ENCODE measurements around the gene VAC14. TPM values are rescaled to one million over a fixed set of nuclear protein-coding genes. Genes with fewer than 3 reads are reported as not detected.

Gene VAC14
- total RNA-seq, 1 donor from 2014 or later, result 52.2 TPM

GRCh38 chr16:70708366-70709246 is 92.4 kb downstream of the VAC14 start:
- Histone ChIP-seq H3K36me3 (no peaks in the 10 kb centered on the region), H3K4me1 (peaks cover 26% of the 10 kb centered on the region), H3K27ac (peak overlapping the region; percentile 58), H3K4me3 (no peak overlapping the region), H3K9me3 (no peaks in the 10 kb centered on the region), H3K27me3 (no peaks in the 10 kb centered on the region)
- DNase-seq, result no peak
- no peak for TF ChIP-seq CTCF (IDR thresholded peaks at IDR 0.05)
- ATAC-seq, result no peak
- intact Hi-C loops (cut with DNase I), result no loop called here

- intact Hi-C loops (cut with DNase I), result no loop called here
- peaks cover 42% of the 10 kb centered on the region for H3K4me1 ChIP-seq
- DNase-seq (no peak), ATAC-seq (no peak)
- TF ChIP-seq CTCF (IDR thresholded peaks at IDR 0.05), result no peak
- H3K4me3 ChIP-seq, result no peak overlapping the region
- H3K36me3 ChIP-seq, result no peaks in the 10 kb centered on the region
- H3K27ac ChIP-seq, result peak overlapping the region; percentile 51
- no peaks in the 10 kb centered on the region for H3K9me3 ChIP-seq
- H3K27me3 ChIP-seq, result no peaks in the 10 kb centered on the region
Observed at GRCh38 chr16:70706948-70707465, 94.0 kb downstream of the VAC14 start.

GRCh38 chr16:70705056-70705455 is 95.9 kb downstream of the VAC14 start:
- ATAC-seq (no peak), DNase-seq (no peak)
- TF ChIP-seq CTCF (IDR thresholded peaks at IDR 0.05), result no peak
- H3K36me3 ChIP-seq, result no peaks in the 10 kb centered on the region
- peaks cover 41% of the 10 kb centered on the region for H3K4me1 ChIP-seq
- no peak overlapping the region for H3K4me3 ChIP-seq
- no peaks in the 10 kb centered on the region for H3K27me3 ChIP-seq
- no peaks in the 10 kb centered on the region for H3K9me3 ChIP-seq
- H3K27ac ChIP-seq, result no peak overlapping the region
- intact Hi-C loops (cut with DNase I), result no loop called here

- no peak for DNase-seq
- Histone ChIP-seq H3K4me1 (peaks cover 36% of the 10 kb centered on the region), H3K9me3 (no peaks in the 10 kb centered on the region), H3K27me3 (no peaks in the 10 kb centered on the region), H3K27ac (peak overlapping the region; percentile 61), H3K4me3 (no peak overlapping the region), H3K36me3 (peaks cover 1% of the 10 kb centered on the region)
- TF ChIP-seq CTCF (IDR thresholded peaks at IDR 0.05), result no peak
- no peak for ATAC-seq
- intact Hi-C loops (cut with DNase I), result no loop called here
Observed at GRCh38 chr16:70704586-70704985, 96.4 kb downstream of the VAC14 start.

- no peak for TF ChIP-seq CTCF (IDR thresholded peaks at IDR 0.05)
- DNase-seq, result no peak
- no peaks in the 10 kb centered on the region for H3K9me3 ChIP-seq
- intact Hi-C loops (cut with DNase I), result no loop called here
- H3K27ac ChIP-seq, result peak overlapping the region; percentile 61
- H3K4me3 ChIP-seq, result no peak overlapping the region
- H3K36me3 ChIP-seq, result peaks cover 7% of the 10 kb centered on the region
- ATAC-seq, result no peak
- peaks cover 33% of the 10 kb centered on the region for H3K4me1 ChIP-seq
- H3K27me3 ChIP-seq, result no peaks in the 10 kb centered on the region
Observed at GRCh38 chr16:70703835-70704381, 97.0 kb downstream of the VAC14 start.

All from upper lobe of right lung (tissue), 1 donor.